ENCODE results near the gene UBAC1.
A peak's percentile ranks its signal among the peaks of the same experiment; 100 is the strongest.

Gene UBAC1

DNA sequence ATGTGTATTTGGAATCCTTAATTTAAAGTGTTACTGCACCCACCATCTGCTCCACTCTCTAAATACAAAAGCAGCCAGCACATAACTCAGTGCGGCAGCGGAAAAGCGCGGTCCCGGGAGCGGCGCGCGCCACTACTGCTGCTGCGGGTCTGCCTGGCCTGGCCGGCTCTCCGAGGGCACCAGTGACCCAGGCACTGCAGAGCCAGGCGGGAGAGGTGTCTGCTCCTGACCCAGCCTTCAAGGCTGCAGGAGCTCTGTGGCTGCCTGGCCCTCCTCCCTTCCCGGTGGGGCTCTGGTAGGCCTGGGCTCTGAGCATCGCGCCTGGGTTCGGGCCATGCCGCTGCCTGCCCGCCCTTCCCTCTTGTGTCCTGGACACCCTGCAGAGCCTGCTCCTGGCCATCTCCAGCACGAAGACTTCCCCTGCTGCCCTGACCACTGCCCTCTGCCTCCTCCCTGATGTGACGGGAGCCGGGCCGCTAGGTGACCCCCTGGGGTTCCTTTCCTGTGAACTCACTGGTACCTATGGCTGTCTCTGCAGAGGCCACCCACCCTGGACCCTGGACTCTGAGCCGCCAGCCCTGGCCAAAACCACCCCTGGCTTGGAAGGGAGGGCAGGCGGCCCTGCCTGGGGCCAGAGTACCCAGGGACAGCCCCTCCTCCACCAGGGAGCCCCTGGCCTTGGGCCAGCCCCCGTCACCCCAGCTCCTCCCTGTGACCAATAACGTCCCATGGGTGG lies 32.8 kb upstream of the UBAC1 start (continued):
- TF ChIP-seq ZIC2 (tag by site-specific recombination; IDR thresholded peaks at IDR 0.05) = peak; percentile 56
- TF ChIP-seq, protein P1, sequence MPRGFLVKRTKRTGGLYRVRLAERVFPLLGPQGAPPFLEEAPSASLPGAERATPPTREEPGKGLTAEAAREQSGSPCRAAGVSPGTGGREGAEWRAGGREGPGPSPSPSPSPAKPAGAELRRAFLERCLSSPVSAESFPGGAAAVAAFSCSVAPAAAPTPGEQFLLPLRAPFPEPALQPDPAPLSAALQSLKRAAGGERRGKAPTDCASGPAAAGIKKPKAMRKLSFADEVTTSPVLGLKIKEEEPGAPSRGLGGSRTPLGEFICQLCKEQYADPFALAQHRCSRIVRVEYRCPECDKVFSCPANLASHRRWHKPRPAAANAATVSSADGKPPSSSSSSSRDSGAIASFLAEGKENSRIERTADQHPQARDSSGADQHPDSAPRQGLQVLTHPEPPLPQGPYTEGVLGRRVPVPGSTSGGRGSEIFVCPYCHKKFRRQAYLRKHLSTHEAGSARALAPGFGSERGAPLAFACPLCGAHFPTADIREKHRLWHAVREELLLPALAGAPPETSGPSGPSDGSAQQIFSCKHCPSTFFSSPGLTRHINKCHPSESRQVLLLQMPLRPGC (tag by site-specific recombination; IDR thresholded peaks at IDR 0.05) = no peak
- TF ChIP-seq, protein P2, sequence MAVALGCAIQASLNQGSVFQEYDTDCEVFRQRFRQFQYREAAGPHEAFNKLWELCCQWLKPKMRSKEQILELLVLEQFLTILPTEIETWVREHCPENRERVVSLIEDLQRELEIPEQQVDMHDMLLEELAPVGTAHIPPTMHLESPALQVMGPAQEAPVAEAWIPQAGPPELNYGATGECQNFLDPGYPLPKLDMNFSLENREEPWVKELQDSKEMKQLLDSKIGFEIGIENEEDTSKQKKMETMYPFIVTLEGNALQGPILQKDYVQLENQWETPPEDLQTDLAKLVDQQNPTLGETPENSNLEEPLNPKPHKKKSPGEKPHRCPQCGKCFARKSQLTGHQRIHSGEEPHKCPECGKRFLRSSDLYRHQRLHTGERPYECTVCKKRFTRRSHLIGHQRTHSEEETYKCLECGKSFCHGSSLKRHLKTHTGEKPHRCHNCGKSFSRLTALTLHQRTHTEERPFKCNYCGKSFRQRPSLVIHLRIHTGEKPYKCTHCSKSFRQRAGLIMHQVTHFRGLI (tag by site-specific recombination; IDR thresholded peaks at IDR 0.05) = 0 out of 2 replicates have a peak, but pooled peaks have one; percentile 39
- no peak for TF ChIP-seq ZFP3 (tag by site-specific recombination; IDR thresholded peaks at IDR 0.05; ENCODE audit: low read depth)
- no peak for TF ChIP-seq ZNF501 (tag by site-specific recombination; IDR thresholded peaks at IDR 0.05)
- TF ChIP-seq, protein P3, sequence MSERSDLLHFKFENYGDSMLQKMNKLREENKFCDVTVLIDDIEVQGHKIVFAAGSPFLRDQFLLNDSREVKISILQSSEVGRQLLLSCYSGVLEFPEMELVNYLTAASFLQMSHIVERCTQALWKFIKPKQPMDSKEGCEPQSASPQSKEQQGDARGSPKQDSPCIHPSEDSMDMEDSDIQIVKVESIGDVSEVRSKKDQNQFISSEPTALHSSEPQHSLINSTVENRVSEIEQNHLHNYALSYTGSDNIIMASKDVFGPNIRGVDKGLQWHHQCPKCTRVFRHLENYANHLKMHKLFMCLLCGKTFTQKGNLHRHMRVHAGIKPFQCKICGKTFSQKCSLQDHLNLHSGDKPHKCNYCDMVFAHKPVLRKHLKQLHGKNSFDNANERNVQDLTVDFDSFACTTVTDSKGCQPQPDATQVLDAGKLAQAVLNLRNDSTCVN (tag by site-specific recombination; optimal IDR thresholded peaks at IDR 0.05) = no peak
- peak; percentile 62 for TF ChIP-seq ZNF341 (tag by site-specific recombination; IDR thresholded peaks at IDR 0.05; ENCODE audit: low read depth)
- no peak for TF ChIP-seq SCRT2 (tag by site-specific recombination; IDR thresholded peaks at IDR 0.05)
- TF ChIP-seq ZNF311 (tag by site-specific recombination; IDR thresholded peaks at IDR 0.05; ENCODE audit: borderline replicate concordance) = no peak
- 0 out of 2 replicates have a peak, but pooled peaks have one; percentile 13 for TF ChIP-seq KLF1 (tag by site-specific recombination; IDR thresholded peaks at IDR 0.05)

DNA sequence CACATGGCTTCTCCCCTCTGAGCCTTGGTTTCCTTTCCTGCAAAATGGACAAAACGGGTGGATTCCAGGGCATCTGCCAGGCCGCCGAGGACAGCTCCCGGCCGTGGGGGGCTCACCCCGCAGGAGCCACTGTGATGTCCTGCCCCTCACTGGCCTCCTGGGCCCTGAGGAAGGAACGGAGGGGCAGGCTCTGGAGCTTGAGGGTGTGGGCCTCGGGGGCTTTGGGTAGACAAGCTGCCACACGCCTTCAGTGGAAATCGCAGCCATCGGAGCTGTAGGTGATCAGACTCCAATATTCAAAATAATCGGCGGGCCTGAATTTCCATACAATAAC lies 32.2 kb upstream of the UBAC1 start:
- peaks cover 7% of the 10 kb centered on the region; the same call in 1 of the 2 replicates for H3K4me1 ChIP-seq (ENCODE audit: control insufficient read depth, insufficient read depth, low read length)
- H3K9me3 ChIP-seq (ENCODE audit: control insufficient read depth, insufficient read depth, low read depth, low read length) = no peaks in the 10 kb centered on the region
- peak overlapping the region; percentile 11; the same call in 1 of the 2 replicates for H3K27ac ChIP-seq (ENCODE audit: extremely low read depth, low read depth, low read length)
- H3K4me3 ChIP-seq (ENCODE audit: low read depth, low read length) = no peak overlapping the region
- no peaks in the 10 kb centered on the region for H3K36me3 ChIP-seq (ENCODE audit: control insufficient read depth in 2 of 2, insufficient read depth in 1 of 2, low read length in 2 of 2)
- no peak for TF ChIP-seq ZNF416 (tag by site-specific recombination; IDR thresholded peaks at IDR 0.05)
- TF ChIP-seq ZIC2 (tag by site-specific recombination; IDR thresholded peaks at IDR 0.05) = no peak
- no peak for TF ChIP-seq ZNF48 (tag by site-specific recombination; IDR thresholded peaks at IDR 0.05)
- TF ChIP-seq ZNF571 (tag by site-specific recombination; IDR thresholded peaks at IDR 0.05) = no peak
- TF ChIP-seq, protein P4, sequence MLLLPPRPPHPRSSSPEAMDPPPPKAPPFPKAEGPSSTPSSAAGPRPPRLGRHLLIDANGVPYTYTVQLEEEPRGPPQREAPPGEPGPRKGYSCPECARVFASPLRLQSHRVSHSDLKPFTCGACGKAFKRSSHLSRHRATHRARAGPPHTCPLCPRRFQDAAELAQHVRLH (tag by site-specific recombination; IDR thresholded peaks at IDR 0.05) = no peak
- TF ChIP-seq ZNF600 (tag by site-specific recombination; IDR thresholded peaks at IDR 0.05) = no peak
- TF ChIP-seq ZBTB17 (tag by site-specific recombination; IDR thresholded peaks at IDR 0.05) = no peak
- TF ChIP-seq HOXA7 (CRISPR knock-in tag; IDR thresholded peaks at IDR 0.05; ENCODE audit: borderline replicate concordance) = 0 out of 2 replicates have a peak, but pooled peaks have one; percentile 45
- POLR2A ChIA-PET = interaction anchor here (1.7 to 1.8 kb wide), 2 partner anchors 25 to 103 kb away, joined by 3 to 5 read pairs; no protein-coding TSS in a partner anchor
- CTCF ChIA-PET = interaction anchor here (0.7 to 1.4 kb wide), 4 partner anchors 10 to 136 kb away, joined by 3 to 5 read pairs (median 4); no protein-coding TSS in a partner anchor
